ENCODE measurements around the gene ZNF764.
"Not testable (repeated sequence)": the region's sequence is repeated elsewhere in the genome, so short reads cannot be mapped to it uniquely, and the experiment has no call there.

The ZNF764 gene

DNA sequence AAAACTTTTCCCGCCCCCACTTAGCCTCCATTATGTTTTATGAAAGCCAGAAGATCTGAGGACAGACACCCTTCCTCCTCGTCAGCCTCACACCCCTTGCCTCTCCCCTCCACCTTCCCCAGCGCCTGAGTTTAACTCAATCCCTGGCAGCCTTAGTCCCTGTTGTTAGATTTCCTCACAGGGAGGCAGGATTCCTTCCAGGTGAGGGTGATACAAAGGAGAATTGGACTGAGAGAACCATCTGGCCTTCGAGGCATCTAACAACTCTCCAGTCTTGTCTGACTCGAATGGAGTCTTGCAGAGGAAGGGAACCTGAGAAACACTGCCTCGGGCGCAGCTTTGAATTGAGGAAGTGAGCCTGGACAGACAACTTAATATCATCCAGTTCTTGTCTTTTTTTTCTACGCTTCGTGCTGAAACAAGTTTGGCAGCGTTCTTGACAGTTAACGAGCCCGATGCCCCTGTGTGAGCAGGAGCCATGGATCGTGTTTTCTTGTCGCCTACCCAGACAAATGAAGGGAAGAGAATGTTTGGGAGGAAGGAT lies 30.5 kb downstream of the ZNF764 start:
- DNase-seq: peak in 1 of 14 donors; percentile 60

DNA sequence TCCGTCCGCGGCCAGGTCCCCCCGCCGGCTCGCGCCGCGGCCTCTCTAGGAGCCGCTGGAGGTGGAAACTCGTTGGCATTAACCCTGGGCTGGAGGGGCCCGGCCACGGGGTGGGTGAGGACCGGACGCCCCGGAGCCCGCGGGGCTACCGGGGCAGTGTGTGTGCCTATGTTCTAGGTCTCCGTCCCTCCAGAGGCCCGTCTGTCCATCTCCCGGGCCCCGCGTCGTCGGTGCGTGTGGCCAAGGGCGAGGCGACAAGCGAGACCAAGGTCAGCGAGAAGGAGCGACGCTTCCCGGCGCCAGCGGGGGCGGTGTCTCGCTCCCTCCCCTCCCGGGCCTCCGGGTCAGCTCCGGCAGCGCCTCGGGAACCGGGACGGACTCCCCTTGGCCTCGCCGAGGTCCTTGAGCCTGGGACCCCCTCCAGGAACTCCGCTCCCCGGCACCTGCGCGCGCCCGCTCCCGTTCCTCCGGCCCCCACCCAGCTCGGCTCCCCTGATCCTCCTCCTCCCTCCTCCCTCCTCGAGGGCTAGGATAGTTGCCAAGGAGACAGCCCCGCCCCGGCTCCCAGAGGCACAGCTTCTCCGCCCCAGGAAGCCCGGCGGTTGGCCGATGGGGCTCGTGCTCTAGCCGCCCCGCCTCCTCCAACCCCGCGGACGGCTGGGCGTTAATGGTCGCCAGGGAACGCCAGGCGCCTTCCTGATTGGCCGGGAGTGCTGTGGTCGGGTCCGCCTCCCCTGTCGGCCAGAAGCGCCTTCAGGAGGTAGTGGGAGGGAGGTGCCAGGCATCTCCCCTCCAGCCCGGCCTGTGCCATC lies 31.1 kb downstream of the ZNF764 start:
- DNase-seq: peak; percentile 86 to 99 (median 97)

DNA sequence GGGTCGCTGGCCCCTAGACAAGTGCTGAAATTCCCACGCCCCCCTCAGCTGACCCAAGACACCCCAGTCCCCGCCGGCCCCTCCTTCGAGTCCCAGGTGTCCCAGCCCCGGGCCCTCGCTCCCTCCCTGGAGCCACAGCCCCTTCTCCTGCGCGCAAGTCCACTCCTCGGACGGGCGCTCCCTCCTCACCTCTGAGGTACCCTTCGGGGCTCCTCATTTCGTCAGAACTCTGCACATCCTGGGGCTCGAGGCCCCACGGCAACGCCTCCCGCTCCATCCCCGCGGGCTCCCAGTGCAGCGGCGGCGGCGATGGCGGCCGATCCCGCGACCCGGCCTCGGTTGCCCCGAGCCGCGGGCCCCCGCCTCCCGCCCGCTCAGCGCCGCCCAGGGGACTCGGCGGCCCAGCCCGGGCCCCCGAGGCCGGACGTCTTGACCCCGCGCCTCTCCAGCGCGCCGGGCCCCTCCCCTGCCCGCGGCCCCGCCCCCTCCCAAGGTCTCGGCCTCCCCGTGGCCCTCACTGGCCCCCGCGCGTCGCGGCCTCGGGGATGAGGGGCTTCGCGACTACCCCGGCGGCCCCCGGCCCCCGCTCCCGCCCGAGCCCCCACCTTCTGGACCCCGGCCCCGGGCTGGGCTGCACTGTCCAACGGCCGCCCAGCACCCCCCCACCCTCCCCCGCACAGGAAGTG lies 31.9 kb downstream of the ZNF764 start, which contains the start of gene ZNF768:
TSS of gene ZNF768 (minus strand) at position 430 of the 686 bp plus-strand sequence. CDS start at position 277, 153 bp downstream.
- peak in 10 of 14 donors; percentile 60 to 92 (median 76) for DNase-seq

DNA sequence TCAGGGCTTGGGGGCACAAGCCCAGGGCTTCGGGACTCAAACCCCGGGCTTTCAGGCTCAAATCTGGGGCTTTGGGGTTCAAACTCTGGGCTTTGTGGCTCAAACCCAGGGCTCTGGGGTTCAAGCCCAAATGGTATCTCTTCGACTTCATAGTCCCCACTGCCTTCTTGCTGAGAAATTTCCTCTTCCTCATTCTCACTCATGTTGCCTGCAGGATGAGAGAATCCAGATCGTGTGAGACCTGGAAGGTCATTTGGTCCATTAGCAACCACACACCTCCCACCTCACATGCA lies 32.4 kb downstream of the ZNF764 start:
- DNase-seq: no peak

DNA sequence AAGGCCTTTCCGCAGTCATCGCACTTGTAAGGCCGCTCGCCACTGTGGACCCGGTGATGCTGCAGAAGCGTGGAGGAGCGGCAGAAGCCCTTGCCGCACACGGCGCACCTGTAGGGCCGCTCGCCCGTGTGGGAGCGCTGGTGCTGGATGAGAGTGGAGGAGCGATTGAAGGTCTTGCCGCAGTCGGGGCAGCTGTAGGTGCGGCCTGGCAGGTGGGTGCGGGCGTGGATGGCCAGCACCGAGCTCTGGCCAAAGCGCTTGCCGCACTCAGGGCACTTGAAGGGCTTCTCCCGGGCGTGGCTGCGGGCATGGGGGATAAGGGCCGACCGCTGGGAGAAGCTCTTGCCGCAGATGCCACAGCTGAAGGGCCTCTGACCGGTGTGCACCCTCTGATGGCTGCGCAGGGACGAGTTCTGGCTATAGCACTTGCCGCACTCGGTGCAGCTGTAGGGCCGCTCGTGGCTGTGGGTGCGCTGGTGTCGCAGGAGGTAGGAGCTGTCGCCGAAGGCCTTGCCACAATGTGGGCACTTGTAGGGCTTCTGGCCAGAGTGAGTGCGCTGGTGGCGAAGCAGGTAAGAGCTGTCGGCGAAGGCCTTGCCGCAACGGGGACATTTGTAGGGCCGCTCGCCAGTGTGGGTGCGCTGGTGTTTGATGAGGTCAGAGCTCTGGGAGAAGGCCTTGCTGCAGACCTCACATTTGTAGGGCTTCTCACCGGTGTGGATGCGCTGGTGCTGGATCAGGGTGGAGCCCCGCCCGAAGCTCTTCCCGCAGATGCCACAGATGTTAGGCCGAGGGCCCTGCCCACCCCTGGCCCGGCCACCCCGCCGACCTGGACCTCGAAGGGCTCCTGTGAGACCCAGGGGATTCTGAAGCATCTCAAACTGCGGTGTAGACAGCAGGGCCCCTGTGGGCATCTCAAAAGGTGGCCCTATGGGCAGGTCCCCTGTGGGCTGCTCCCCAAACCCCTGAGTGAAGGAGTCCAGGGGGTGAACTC lies 33.3 kb downstream of the ZNF764 start:
- no peak for DNase-seq

DNA sequence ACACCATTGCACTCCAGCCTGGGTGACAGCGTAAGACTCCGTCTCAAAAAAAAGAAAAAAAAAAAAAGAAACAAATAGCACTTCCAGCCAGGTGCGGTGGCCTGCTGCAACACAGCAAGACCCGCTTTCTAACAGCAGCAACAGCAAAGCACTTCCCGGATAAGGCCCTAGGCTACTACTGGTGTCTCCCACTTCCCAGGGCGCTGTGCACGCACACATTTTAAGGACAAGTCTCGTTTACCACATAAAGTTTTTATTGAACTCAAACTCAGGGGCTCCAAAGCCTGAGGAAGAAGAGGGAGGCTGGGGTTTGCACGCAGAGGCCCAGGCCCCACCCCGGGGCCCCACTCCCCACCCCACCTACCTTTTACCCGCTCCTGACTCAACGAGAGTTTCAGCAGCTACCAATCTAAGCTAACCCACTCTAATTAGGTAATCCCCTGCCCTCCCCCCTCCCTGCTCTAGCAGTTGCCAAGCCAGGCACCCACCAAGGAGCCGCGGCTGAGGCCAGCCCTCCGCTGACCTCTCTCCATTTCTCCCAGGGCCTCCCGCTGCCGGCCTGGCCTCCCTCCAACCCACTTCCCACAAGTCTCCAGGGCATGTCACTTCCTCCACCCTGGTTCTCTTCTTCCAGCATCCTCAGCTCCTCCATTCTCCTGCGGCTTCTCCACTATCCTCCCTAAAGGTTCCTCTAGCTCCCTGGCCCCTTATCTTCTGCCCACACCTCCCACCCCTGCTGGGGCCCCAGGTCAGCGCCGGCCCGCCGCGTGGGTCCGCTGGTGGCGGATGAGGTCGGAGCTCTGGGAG lies 34.2 kb downstream of the ZNF764 start:
- no peak for DNase-seq

DNA sequence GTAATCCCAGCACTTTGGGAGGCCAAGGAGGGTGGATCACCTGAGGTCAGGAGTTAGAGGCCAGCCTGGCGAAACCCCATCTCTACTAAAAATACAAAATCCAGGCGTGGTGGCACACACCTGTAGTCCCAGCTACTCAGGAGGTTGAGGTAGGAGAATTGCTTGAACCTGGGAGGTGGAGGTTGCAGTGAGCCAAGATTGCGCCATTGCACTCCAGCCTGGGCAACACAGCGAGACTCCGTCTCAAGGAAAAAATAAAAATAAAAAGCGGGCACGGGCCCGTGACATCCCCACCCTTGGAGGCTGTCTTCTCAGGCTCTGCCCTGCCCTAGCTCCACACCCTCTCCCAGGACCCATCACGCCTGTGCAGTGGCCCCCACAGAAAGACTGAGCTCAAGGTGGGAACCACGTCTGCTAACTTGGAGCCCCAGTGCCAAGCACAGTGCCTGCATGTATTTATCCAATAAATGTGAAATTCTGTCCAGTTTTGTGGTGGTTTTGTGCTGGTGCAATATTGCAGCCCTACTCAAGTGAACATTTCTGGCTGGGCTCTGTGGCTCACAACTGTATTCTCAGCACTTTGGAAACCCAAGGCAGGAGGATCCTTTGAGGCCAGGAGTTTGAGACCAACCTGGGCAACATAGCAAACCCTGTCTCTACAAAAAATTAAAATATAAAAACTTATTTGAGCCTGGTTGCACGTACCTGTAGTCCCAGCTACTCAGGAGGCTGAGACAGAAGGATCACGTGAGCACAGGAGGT lies 35.3 kb downstream of the ZNF764 start:
- DNase-seq: not testable (repeated sequence)

DNA sequence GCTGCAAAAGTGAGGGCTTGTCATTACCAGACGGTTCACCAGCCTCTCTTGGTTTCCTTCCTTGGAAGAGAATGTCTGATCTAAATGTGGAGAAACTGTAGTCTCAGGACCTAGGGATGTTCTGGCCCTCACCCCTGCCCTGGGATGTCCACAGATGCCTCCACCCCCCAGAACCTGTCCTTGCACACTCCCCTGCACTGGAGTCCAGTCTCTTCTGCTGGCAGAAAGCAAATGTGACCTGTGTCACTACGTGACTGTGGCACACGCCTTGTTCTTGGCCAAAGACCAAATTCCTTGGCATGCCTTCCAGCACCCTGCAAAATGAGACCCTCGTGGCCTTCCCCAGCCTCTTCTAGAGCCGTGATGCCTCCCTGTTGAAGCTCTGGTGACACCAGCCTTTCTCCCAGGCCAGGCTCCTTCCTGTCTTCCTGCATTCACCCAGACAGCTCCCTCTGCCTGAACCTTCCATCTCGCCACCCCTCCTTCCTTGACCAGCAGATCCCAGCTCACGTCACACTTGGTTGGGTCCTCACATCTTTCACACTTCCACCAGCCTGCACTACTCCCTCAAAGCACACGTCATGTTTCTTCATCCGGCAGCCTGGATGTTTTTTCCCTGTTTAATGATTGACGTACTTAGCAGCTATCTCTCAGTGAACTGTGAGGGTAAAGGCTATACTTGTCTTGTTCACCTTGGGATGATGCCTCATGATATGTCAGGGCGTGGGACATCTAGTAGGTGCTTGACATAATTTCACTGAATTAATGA lies 36.1 kb downstream of the ZNF764 start:
- no peak for DNase-seq

DNA sequence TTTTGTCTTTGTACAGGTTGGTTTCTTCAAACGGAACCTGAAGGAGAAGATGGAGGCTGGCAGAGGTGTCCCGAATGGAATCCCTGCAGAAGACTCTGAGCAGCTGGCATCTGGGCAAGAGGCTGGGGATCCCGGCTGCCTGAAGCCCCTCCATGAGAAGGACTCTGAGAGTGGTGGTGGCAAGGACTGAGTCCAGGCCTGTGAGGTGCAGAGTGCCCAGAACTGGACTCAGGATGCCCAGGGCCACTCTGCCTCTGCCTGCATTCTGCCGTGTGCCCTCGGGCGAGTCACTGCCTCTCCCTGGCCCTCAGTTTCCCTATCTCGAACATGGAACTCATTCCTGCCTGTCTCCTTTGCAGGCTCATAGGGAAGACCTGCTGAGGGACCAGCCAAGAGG lies 36.7 kb downstream of the ZNF764 start:
- no peak for DNase-seq

DNA sequence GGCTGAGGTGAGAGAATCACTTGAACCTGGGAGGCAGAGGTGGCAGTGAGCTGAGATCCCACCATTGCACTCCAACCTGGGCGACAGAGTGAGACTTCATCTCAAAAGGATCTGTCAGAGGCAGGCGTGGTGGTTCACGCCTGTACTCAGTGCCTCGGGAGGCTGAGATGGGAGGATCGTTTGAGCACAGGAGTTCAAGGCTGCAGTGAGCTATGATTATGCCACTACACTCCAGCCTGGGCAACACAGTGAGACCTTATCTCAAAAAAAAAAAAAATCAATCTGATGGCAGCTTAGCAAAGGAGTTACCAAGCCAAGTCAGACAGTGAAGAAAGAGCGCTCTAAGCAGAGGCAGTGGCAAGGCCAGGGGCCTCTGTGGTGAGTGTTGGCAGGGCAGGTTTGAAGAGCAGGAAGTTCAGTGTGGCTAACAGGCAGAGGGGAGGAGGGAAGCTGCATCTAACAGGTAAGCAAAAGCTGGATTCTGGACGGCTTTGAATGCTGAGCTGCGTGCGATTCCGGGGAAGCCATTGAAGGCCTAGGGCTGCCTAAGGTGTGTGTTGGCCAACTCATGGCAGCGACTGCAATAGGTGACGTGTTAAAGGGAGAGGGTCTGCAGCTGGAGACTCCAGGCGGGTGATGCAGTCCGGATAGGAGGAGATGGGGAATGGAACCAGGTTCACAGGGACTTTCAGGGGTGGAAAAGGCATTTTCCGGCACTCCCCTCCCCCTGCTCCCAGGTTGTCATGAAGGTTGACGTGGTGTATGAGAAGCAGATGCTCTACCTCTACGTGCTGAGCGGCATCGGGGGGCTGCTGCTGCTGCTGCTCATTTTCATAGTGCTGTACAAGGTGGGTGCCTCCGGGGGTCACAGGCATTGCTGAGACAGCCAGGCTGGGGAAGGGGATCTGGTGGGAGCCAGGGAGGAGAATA lies 38.8 kb downstream of the ZNF764 start:
- no peak for DNase-seq

DNA sequence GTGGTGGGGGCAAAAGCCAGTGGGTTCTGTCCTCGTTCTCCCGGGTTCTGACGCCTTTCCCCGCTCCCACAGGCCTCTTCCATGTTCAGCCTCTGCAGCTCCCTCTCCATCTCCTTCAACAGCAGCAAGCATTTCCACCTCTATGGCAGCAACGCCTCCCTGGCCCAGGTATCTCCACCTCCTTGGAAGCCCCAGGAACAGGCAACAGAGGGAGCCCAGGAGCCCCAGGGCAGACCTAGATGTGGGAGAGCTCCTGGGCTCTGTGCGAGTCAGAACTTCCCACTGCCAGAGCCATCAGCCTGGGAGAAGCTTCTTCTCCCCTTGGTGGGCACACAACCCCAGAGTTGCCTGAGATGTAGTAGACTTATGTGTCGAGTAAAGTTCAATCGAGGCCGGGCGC lies 39.6 kb downstream of the ZNF764 start:
- no peak for DNase-seq

DNA sequence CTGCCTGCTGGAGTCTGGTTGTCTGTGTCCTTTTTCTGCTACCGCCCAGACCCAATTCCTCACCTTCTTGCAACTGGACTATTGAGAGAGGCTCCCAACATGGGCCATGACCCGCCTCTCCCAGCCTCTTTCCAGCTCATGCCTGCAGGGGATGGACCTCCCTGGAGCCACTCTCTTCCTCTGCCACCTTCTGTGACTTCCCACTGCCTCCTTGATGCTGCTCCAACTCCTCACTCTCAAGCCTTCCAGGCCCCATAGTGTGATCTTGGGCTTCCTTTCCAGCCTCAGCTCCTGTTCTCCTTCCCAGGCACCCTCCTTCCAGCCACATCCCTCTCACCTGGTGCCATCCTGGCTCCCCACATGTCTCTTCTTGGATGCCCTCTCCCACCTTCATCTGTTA lies 42.9 kb downstream of the ZNF764 start:
- DNase-seq: no peak

DNA sequence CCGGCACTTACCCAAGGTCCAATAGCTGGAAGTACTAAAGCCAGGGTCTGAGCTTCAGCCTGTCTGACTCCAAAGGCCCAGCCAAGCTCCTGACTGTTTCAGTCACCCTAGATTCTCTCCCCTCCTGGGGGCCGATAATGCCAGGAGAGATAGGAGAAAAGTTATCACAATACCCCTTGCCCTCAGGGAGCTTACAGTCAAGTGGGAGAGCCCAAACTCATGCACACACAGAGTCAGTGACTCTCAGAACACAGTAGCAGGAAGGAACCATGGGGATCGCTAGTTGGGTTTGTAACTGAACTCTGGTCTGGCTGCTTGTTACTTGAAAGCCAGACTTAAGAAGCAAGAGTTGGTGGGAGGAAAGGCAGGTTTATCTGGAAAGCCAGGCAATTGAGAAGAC lies 46.7 kb downstream of the ZNF764 start:
- DNase-seq: no peak

DNA sequence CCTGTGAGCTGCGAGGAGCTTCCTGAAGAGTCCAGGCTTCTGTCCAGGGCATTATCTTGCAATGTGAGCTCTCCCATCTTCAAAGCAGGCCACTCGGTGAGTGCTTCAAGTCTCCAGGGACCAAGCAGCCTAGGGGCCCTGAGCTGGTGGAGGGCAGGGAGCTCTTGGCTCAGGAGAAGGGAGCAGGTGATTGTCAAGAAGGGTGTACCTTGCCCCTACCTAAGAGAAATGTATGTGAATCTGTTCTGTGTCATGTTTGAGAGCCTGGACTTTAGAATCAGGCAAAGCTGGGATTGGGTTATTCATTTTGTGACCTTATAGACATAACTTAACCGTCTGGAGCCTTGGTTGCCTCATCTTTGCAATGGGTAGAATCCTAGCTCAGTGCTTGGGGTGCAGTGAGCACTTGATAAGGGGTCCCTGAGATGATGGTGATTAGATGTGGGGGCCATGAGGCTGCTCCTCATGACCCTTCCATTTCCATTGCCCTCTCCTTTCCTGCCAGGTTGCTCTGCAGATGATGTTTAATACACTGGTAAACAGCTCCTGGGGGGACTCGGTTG lies 47.7 kb downstream of the ZNF764 start:
- DNase-seq: no peak

DNA sequence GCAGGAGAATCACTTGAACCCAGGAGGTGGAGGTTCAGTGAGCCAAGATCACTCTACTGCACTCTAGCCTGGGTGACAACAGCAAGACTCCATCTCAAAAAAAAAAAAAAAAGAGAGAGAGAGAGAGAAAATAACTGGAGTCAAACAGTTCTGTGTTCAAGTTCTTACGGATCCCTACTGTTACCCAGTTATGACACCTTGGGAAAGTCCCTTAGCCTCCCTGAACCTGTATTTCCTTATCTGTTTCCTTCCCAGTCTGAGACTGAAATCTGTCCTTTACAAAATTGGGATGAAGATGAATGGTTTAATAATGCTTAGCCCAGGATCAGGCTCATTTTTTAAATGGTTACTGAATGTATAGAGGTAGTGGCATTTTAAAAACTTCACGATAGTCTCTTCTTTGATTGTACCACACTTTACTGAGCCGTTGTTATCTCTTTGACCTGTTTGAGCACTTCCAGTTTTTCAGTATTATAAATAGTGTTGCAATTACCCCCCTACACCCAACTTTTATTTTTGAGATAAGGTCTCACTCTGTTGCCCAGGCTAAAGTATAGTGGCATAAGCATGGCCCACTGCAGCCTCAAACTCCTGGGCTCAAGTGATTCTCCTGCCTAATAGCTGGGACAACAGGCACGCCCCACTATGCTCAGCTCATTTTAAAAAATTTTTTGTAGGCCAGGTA lies 49.0 kb downstream of the ZNF764 start:
- DNase-seq: no peak

Measured in C1 segment of cervical spinal cord (tissue), 14 donors.